Stimulated activated CD4-positive, alpha-beta T cell treated with anti-CD3 and anti-CD28 coated beads, Interleukin-1b, Interleukin-23, amount 100 ng/mL, for 4 hours (primary cell): ENCODE measurements around the gene MRPL52.
"Not testable (repeated sequence)": the region's sequence is repeated elsewhere in the genome, so short reads cannot be mapped to it uniquely, and the experiment has no call there.

Source experiments
- DNase-seq, 2 donors: peaks; one replicate each; pipeline ENCODE4 v3.0.0-alpha.2; 2020; ENCODE audit warnings: low read depth in 2 of 2

Gene MRPL52

DNA sequence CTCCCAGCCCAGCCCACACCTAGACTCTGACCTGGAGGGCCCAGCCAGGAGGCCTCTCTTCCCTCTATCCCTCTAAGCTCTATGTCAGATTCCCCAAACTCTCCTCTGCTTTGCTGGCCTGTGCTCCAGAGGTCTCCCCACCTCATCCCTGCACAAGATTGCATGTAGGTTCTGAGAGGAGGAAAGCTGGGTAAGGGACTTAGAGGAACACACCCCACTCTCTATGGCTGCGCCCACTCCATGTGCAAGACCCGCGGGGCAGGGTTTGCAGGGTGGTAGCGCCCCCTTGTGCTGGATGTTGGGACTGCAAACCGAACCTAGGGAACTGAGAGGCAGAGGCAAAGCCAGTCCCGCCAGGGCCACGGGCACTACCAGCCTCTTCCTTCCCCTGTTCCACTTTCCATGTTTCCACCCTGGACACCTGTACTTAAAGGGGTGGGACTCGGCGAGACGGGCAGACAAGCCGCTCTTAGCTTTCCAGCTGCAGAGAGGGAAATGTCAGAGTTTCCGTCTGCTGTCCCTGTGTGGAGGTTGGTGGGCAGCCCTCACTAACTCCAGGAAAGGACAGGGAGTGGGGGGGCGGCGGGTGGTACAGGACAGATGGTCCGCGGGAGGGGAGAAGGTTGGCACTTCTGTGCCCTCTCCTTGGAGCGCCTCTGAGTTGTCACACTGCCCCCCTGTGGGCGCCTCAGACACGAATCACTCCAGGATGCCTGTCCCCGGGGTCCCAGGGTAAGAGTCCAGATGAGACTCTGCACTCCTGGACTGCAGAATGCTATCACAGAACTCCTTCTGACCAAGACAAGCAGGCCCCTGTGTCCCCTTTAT is 23.5 kb downstream of the MRPL52 start:
- peak; percentile 94 to 95 for DNase-seq

DNA sequence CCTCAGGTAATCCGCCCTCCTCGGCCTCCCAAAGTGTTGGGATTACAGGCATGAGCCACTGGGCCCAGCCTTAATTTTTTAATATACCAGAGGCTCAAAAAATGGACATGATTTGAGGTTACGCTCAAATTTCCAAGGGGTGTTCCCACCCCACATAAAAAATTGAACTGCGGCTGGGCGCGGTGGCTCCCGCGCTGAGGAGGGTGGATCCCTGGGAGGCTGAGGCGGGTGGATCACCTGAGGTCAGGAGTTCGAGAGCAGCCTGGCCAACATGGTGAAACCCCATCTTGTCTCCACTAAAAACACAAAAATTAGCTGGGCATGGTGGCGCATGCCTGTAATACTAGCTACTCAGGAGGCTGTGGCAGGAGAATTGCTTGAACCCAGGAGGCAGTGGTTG is 24.6 kb downstream of the MRPL52 start:
- DNase-seq, result not testable (repeated sequence)

DNA sequence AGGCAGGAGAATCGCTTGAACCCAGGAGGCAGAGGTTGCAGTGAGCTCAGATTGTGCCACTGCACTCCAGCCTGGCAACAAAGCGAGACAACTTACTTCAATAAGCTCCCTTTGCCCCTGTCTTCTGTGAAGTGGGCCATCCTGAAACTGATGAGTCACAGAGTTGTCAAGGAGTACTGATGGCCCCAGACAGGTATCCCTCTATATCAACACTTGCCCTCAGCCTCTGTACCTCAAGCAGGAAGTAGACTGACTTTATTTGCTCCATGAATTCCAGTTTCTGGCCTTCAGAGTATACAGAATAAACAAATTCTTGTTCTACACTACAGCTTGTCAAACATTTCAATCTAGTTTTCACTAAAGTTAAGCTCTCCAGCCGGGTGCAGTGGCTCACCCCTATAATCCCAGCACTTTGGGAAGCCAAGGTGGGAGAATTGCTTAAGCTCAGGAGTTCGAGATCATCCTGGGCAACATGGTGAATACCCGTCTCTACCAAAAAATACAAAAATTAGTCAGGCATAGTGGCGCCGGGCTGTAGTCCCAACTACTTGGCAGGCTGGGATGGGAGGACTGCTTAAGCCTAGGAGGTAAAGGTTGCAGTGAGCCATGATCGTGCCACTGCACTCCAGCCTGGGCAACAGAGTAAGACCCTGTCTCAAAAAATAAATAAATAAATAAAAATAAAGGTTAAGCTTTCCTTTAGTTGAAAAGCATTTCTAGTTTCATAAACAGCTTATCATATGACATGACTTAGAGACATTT is 25.5 kb downstream of the MRPL52 start:
- no peak for DNase-seq

DNA sequence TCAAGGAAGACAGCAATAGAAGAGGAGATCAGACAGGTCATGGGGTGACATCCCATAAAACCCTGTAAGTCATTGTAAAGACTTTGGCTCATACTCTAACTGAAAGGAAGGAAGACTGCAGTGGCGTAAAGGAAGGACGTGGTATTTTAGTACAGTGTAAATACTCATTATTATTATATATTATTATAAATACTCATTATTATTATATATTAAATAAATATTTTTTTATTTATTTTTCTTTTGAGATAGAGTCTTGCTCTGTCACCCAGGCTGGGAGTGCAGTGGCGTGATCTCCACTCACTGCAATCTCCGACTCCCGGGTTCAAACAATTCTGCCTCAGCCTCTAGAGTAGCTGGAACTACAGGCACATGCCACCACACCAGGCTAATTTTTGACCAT is 26.7 kb downstream of the MRPL52 start:
- DNase-seq, result no peak

DNA sequence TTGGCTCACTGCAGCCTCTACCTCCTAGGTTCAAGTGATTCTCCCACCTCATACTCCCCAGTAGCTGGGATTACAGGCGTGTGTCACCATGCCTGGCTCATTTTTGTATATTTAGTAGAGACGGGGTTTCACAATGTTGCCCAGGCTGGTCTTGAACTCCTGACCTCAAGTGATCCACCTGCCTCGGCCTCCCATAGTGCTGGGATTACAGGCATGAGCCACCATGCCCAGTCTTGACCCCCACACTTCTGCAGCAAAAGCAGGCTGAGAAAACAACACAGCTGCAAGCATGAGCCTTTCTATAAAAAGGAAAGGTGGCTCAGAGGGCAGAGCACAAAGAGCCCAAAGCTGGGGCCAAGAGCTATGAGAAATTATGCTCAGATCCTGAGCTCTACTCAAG is 30.7 kb downstream of the MRPL52 start:
- DNase-seq, result not testable (repeated sequence)

DNA sequence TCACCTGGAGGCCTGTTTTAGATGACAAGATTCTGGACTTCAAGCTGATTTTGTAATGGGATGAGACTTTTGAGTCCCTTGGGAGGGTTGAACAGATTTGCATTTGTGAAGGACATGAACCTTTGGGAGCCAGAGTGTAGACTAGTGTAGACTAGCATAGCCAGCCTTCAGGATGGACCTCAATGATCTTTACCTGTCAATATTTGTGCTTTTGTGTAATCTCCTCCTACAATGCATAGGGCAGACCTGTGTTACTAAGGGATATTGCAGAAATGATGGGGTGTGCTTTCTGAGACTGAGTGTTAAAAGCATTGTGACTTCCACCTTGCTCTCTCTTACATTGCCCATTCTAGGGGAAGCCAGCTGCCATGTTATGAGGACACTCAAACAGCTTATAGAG is 32.0 kb downstream of the MRPL52 start:
- no peak for DNase-seq

DNA sequence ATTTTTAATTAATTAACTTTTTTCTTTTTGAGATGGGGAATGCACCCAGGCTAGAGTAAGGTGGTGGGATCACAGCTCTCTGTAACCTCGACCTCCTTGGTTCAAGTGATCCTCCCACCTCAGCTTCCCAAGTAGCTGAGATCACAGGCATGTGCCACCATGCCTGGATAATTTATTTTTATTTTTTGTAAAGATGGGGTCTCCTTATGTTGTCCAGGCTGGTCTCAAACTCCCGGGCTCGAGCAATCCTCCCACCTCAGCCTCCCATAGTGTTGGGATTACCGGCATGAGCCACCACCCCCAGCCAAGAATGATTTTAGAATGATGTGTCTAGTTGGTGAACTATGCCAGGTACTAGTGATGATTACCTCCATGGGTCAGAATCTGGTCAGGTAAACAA is 35.3 kb downstream of the MRPL52 start:
- DNase-seq, result no peak

DNA sequence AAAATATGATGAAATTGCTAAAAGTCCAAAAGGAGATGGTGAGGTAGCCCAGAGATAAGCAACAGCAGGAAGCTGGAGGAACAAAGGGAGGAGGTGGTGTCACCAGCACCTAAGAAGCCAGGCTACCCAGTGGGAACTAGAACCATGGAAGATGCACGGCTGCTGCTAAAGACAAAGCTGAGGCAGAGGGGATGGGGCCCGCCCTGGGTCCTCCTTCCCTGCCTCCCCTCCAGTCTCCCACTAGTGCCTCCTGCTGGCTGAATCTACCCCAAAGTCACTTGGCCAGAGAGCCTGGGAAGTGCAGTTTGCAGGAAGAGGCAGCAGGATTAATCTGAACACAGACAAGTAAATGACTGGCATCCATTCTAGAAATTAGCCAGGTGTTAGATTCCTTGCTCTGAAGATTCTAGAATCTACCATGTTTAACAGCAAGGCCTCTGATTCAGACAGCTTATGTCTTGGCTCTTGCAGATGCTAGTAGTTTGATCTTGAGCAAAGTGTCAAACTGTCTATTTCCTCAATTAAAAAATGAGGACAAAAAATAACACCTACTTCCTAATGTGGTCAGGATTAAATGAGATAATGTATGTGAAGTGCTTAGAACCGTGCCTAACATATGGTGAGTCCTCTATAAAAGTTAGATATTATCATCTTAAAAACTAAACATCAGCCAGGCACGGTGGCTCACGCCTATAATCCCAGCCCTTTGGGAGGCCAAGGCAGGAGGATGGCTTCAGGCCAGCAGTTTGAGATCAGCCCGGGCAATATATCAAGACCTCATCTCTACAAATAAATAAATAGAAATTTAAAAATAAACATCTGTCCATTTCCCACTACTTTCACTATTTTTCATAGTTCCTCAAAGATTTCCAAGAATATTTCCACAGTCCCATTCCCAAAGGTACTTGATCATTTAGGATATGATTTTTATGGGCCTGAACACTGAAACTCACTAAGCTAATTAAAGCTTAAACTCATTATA is 36.0 kb downstream of the MRPL52 start:
- DNase-seq, result no peak

DNA sequence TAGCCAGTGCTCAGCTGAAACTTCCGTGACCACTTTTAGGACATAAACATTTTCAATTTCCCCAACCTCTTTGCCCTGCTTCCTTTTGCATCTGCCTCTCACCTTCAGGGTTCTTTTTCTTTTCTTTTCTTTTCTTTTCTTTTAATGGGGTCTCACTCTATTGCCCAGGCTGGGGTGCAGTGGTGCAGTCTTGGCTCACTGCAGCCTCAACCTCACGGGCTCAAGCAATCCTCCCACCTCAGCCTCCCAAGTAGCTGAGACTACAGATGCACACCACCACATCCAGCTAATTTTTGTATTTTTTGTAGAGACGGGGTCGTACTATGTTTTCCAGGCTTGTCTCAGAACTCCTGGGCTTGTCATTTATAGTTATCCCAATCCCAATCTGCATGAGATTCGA is 37.2 kb downstream of the MRPL52 start:
- no peak for DNase-seq

DNA sequence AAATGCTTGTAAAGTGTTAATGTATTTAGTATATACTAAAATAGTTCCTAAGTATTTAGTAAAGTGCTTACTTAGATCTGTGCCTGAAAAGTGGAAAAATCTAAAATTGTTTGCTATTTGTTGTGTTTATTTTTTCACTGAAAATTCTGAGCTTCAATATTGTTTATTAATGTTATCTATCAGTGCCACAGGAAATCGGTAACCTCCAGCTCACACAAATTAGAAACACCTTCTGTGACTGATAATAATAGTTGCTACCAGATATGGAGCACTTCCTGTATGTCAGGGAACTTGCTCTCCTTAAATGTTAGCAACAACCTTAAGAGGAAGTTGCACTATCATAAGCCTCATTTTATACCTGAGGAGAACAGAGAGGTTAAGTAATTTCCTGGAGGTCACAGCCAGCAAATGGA is 41.1 kb downstream of the MRPL52 start:
- DNase-seq, result no peak

DNA sequence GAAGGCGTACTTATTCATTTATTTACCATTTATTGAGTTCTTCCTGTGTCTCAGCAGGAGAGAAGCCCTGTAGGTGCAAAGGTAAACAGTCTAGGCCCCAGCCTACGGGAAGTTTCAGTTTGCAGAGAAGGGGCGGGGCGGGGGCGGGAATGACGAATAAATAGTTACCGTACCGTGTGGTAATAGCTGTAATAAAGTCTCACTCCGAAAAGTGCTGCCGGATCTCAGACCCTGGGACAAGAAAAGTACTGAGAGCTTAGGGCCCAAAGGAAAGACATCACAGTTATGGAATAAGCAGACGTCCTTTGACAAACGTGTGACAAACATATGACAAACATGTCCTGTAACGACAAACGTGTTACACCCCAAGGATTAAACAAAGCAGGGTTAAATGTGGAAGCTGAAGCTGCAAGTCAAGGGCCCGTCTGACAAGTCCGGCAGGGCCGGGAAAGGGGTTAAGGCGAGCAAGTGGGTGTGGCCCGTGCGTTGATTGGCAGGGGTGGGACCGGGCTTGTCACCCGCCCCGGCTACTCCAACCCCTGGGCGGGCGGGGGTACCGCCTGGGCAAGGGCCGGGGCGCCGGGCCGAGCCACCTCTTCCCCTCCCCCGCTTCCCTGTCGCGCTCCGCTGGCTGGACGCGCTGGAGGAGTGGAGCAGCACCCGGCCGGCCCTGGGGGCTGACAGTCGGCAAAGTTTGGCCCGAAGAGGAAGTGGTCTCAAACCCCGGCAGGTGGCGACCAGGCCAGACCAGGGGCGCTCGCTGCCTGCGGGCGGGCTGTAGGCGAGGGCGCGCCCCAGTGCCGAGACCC is 41.7 kb downstream of the MRPL52 start, which contains the start of gene LRP10:
Gene LRP10, plus strand, starts transcription at position 517 of the 809 bp plus-strand sequence. CDS start 564 bp downstream, outside the sequence.
- peak; percentile 70 to 74 for DNase-seq

DNA sequence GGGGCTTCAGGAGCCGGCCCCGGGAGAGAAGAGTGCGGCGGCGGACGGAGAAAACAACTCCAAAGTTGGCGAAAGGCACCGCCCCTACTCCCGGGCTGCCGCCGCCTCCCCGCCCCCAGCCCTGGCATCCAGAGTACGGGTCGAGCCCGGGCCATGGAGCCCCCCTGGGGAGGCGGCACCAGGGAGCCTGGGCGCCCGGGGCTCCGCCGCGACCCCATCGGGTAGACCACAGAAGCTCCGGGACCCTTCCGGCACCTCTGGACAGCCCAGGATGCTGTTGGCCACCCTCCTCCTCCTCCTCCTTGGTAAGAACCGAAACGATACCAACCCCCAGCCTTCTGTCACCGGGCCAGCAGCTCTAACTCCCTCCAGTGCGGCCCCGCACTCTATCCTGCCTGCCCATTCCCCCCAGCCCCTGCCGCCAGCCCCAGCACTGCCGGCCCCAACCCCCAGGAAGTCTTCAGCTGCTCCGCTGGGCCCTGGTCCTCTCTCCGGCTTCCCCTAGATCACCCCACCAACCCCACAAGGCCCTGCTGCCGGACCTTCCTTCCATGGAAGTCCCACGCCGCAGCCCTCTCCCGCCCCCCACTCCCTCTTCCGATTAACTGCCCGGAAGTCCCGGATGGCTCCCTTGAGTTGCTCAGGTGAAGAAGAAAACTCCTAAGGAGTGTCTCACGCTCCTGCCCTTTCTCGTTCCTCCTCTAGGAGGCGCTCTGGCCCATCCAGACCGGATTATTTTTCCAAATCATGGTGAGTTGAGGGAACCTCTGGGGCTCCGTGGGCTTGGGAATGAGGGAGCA is 42.5 kb downstream of the MRPL52 start:
- peak; percentile 63 to 64 for DNase-seq

DNA sequence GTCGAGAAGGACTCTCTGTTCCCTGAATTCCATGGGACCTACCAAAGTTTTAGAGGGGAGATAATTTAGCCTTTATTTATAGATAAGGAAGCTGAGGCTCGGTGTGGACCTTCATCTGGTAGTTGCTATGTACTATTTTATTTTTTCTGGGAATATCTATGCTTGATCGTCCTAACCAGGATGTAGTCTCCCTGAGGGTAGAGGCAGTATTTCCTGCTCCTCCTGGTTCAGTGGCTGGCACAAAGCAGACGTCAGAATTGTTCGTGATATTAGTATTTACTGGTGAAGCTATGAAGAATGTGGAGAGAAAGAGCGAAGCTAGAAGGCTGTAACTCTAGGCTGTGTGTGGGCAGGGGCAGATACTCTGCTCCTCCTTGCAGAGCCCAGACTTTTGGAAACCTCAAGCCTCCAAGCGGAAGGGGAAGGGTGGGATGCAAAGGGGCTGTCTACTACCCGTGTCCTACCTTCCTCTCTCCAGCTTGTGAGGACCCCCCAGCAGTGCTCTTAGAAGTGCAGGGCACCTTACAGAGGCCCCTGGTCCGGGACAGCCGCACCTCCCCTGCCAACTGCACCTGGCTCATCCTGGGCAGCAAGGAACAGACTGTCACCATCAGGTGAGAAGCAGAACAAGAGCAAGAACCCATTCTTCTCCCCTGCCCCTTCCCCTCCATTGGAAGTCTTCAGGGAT is 43.3 kb downstream of the MRPL52 start:
- DNase-seq, result no peak

DNA sequence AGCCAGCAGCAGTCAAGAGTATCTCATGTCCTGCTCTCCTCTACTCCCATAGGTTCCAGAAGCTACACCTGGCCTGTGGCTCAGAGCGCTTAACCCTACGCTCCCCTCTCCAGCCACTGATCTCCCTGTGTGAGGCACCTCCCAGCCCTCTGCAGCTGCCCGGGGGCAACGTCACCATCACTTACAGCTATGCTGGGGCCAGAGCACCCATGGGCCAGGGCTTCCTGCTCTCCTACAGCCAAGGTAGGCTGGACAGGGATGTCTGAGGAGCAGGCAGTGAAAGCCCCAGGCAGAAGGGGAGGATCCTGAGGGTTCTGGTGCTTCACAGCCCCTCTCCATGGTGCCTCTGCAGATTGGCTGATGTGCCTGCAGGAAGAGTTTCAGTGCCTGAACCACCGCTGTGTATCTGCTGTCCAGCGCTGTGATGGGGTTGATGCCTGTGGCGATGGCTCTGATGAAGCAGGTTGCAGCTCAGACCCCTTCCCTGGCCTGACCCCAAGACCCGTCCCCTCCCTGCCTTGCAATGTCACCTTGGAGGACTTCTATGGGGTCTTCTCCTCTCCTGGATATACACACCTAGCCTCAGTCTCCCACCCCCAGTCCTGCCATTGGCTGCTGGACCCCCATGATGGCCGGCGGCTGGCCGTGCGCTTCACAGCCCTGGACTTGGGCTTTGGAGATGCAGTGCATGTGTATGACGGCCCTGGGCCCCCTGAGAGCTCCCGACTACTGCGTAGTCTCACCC is 45.5 kb downstream of the MRPL52 start:
- no peak for DNase-seq

DNA sequence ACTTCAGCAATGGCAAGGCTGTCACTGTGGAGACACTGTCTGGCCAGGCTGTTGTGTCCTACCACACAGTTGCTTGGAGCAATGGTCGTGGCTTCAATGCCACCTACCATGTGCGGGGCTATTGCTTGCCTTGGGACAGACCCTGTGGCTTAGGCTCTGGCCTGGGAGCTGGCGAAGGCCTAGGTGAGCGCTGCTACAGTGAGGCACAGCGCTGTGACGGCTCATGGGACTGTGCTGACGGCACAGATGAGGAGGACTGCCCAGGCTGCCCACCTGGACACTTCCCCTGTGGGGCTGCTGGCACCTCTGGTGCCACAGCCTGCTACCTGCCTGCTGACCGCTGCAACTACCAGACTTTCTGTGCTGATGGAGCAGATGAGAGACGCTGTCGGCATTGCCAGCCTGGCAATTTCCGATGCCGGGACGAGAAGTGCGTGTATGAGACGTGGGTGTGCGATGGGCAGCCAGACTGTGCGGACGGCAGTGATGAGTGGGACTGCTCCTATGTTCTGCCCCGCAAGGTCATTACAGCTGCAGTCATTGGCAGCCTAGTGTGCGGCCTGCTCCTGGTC is 46.1 kb downstream of the MRPL52 start:
- no peak for DNase-seq

DNA sequence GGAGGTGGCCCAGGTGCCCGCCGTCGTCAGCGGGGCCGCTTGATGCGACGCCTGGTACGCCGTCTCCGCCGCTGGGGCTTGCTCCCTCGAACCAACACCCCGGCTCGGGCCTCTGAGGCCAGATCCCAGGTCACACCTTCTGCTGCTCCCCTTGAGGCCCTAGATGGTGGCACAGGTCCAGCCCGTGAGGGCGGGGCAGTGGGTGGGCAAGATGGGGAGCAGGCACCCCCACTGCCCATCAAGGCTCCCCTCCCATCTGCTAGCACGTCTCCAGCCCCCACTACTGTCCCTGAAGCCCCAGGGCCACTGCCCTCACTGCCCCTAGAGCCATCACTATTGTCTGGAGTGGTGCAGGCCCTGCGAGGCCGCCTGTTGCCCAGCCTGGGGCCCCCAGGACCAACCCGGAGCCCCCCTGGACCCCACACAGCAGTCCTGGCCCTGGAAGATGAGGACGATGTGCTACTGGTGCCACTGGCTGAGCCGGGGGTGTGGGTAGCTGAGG is 47.4 kb downstream of the MRPL52 start:
- DNase-seq, result no peak

DNA sequence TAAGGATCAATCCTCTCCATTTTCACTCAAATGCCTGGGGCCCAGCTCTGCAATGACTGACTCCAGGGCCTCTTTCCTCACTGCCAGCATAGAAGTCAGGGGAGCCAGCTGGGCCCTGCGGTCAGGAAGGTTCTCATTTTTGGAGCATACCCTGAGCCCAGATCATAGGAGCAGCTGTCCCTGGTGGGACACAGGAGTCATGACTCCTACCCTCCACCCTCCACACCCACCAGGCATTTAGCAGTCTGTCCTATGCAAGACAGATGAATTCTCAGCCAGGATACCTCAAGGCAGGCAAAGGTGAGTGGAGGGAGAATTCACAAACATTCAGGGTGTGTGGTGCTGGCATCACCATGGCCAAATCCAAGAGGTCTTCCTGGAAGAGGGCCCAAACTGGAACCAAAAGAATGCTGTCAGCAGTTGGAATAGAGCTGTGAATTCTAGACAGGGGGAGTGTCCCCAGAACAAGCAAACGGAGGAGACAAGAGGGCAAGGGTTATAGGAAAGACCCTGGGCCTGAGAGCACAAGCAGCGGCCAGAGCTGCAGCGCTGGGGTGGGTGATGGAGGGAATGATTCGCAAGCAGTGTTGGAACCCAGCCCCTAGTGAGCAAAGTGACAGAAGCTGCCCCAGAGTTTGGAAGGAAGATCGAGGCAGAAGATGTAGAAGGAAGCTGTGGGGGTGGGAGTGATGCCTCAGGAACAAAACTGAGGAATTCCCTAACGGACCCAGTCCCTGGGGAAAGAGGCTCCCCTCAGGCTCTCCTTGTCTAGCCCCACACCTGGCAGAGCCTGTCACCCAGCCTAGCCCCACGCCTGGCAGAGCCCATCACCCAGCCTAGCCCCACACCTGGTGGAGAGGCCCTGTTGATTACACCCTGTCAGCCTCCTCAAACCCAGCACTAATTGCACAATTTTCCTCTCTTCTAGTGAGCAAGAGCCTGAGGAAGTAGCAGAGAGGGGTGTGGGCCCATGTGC is 48.9 kb downstream of the MRPL52 start:
- DNase-seq, result no peak
